BJ (cell line): Measurements from ENCODE around the gene GPRIN1. TPM values are rescaled to one million over a fixed set of nuclear protein-coding genes. Genes with fewer than 3 reads are reported as not detected.
"Not testable (repeated sequence)": the region's sequence is repeated elsewhere in the genome, so short reads cannot be mapped to it uniquely, and the experiment has no call there.

ENCODE experiments used
- CTCF ChIA-PET: fragments of 350-600 bp; formaldehyde crosslinking; extraction: SDS; loops from one replicate; lab custom pipeline; 2021; ENCODE audit warnings: antibody characterized with exemption, inconsistent platforms; lab: Yijun Ruan, JAX
- POLR2A ChIA-PET: fragments of 300-600 bp; sonication (Branson Sonifier 250); formaldehyde crosslinking; extraction: SDS; loops from one replicate; lab custom pipeline; 2021; ENCODE audit warnings: antibody characterized with exemption; lab: Charles Lee
- DNase-seq: peaks from one replicate; pipeline ENCODE4 v3.0.0-alpha.2; 2011; ENCODE audit warnings: low read depth
- H3K27me3 ChIP-seq: 2 replicates; pipeline ENCODE4 v1.6.0; 2011; ENCODE audit warnings: low read length; ENCODE audit not compliant: control insufficient read depth, insufficient read depth
- H3K36me3 ChIP-seq: 2 replicates; pipeline ENCODE4 v1.5.1; 2011; ENCODE audit warnings: low read length; ENCODE audit not compliant: control insufficient read depth, insufficient read depth
- H3K4me3 ChIP-seq: 2 replicates; pipeline ENCODE4 v1.5.1; 2011; ENCODE audit warnings: low read depth, mild to moderate bottlenecking, control low read depth, low read length
- polyA plus RNA-seq: library from polyadenylated mRNA; depleted of rRNA; stranded (reverse); fragments of >200 nt; gene quantifications from 2 replicates; pipeline ENCODE4 v1.2.3, GENCODE V29; 2011
- TF ChIP-seq, protein P1 (sequence below): IDR thresholded peaks from 2 replicates; pipeline ENCODE4 v1.5.1; 2011; ENCODE audit warnings: low read depth, mild to moderate bottlenecking, control low read depth, inconsistent platforms, low read length, moderate library complexity; ENCODE audit not compliant: insufficient read depth

Gene GPRIN1
- polyA plus RNA-seq, 1 experiment, result 2.4 TPM

DNA sequence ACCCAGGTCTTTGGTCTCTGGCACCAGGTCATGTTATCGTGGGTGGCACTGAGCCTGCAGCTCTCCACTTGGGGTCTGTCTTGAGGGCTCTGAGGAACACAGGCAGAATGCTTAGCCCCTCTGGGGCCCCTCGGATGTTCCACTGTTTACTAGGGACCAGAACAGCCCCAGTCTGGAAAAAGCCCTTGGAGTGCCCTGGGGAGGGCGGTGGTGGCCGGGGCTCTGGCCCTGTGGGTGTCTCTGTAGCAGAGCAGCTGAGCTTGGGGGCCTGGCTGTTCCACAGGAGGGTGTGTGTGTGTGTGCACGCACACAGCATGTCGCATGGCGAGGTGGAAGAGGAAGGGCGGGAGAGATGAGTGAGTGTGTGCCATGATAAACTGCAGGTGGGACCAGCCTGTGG is 15.4 kb downstream of the GPRIN1 start:
- CTCF ChIA-PET, result interaction anchor here (0.6 kb wide), 1 partner anchor 411 kb away, joined by 3 read pairs; no protein-coding TSS in a partner anchor
- Histone ChIP-seq H3K36me3 (no peaks in the 10 kb centered on the region), H3K27me3 (no peaks in the 10 kb centered on the region), H3K4me3 (no peak overlapping the region)
- TF ChIP-seq, protein P1, sequence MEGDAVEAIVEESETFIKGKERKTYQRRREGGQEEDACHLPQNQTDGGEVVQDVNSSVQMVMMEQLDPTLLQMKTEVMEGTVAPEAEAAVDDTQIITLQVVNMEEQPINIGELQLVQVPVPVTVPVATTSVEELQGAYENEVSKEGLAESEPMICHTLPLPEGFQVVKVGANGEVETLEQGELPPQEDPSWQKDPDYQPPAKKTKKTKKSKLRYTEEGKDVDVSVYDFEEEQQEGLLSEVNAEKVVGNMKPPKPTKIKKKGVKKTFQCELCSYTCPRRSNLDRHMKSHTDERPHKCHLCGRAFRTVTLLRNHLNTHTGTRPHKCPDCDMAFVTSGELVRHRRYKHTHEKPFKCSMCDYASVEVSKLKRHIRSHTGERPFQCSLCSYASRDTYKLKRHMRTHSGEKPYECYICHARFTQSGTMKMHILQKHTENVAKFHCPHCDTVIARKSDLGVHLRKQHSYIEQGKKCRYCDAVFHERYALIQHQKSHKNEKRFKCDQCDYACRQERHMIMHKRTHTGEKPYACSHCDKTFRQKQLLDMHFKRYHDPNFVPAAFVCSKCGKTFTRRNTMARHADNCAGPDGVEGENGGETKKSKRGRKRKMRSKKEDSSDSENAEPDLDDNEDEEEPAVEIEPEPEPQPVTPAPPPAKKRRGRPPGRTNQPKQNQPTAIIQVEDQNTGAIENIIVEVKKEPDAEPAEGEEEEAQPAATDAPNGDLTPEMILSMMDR, result no peak
- DNase-seq, result no peak
- POLR2A ChIA-PET, result interaction anchor here (0.5 kb wide), 1 partner anchor 327 kb away, joined by 4 read pairs; no protein-coding TSS in a partner anchor

DNA sequence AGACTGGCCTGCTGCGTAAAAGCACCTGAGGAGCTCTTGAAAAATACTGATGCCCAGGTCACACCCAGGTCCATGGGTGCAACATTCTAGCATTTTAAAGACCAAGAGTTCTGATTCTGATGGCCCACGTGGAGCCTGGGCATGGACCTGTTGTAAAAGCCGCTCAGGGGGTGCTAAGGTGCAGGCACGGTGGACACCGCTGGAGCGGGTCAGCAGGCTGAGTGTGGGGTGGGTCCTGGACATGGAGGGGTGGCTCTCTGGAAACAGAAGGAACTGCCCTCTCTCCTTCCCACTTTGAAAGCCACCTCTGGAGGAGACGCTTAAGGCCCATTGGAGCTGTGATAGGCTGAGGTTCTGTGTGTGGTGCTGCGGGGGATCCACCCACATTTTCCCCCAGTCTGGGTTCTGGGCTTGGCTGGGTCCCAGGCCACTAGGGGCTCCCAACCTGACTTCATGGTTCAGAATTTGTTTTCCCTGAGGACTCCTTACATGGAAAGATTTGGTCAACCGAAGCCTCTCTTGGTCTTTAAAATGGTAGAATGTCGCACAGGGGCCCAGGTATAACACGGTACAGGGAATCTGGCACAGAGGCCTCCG is 16.6 kb downstream of the GPRIN1 start:
- Histone ChIP-seq H3K27me3 (no peaks in the 10 kb centered on the region), H3K36me3 (no peaks in the 10 kb centered on the region), H3K4me3 (no peak overlapping the region)
- no peak for DNase-seq
- POLR2A ChIA-PET, result no interaction called here
- CTCF ChIA-PET, result interaction anchor here (1.1 kb wide), 1 partner anchor 20 kb away, joined by 3 read pairs; no protein-coding TSS in a partner anchor
- TF ChIP-seq, protein P1, result no peak

DNA sequence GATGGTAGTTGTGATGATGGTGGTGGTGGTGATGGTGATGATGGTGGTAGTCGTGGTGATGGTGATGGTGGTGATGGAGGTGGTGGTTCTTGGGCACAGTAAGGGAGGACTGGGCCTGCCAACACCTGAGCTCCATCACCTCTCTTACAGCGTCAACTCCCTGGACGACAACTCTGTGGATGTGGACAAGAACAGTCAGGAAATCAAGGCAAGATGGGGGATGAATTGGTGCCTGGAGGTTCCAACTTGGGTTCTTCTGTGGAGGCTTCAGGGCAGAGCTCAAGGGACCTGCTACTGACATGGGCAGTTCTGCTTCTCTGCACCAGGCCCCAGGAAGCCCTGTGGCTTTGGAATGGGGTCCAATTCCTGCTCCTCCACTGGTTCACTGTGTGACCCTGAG is 17.4 kb downstream of the GPRIN1 start:
- Histone ChIP-seq H3K27me3 (no peaks in the 10 kb centered on the region), H3K36me3 (no peaks in the 10 kb centered on the region), H3K4me3 (no peak overlapping the region)
- ChIA-PET CTCF (interaction anchor here (1.1 kb wide), 1 partner anchor 19 kb away, joined by 3 read pairs; no protein-coding TSS in a partner anchor), POLR2A (no interaction called here)
- TF ChIP-seq, protein P1, result no peak
- no peak for DNase-seq

DNA sequence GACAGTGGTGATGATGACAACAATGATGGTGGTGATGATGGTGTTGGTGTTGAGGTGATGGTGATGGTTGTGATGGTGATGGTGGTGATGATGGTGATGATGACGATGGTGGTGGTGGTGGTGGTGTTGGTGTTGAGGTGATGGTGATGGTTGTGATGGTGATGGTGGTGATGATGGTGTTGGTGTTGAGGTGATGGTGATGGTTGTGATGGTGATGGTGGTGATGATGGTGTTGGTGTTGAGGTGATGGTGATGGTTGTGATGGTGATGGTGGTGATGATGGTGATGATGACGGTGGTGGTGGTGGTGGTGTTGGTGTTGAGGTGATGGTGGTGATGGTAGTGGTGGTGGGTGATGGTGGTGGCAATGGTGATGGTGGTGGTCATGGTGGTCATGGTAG is 18.3 kb downstream of the GPRIN1 start:
- POLR2A ChIA-PET, DNase-seq, H3K27me3 ChIP-seq, CTCF ChIA-PET, H3K4me3 ChIP-seq, H3K36me3 ChIP-seq: not testable (repeated sequence)

DNA sequence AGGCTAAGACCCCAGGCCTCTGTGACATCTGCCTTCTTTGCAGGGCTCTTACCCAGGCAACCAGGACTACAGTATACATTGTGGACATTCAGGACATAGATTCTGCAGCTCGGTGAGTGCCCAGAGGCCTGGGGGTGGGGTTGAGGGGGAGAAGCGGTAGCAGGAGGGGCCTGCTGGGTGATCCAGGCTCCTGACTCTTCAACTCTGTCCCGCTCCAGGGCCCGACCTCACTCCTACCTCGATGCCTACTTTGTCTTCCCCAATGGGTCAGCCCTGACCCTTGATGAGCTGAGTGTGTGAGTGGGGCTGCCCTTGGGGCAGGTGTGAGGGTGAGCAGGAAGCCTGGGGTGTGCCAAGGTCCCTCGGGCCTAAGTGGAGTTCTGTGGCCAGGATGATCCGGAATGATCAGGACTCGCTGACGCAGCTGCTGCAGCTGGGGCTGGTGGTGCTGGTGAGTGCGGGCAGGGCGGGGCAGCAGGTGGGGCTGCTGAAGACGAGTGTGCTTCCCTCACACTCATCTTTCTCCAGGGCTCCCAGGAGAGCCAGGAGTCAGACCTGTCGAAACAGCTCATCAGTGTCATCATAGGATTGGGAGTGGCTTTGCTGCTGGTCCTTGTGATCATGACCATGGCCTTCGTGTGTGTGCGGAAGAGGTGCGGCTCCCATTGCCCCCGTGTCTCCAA is 19.8 kb downstream of the GPRIN1 start:
- Histone ChIP-seq H3K27me3 (no peaks in the 10 kb centered on the region), H3K36me3 (no peaks in the 10 kb centered on the region), H3K4me3 (no peak overlapping the region)
- TF ChIP-seq, protein P1, result no peak
- CTCF ChIA-PET, result interaction anchor here (1.0 to 1.8 kb wide), 2 partner anchors 11 to 17 kb away, joined by 4 to 6 read pairs; no protein-coding TSS in a partner anchor
- POLR2A ChIA-PET, result no interaction called here
- DNase-seq, result no peak
